GM23338 (cell line): ENCODE measurements around the gene SKP1. TPM values are rescaled to one million over a fixed set of nuclear protein-coding genes. Genes with fewer than 3 reads are reported as not detected.

ENCODE experiments used
- ATAC-seq: fragments of 200-7000 bp; cut with Tn5 transposase; 3 replicates; pipeline ENCODE4 v1.9.1; 2020
- DNase-seq: peaks from one replicate; pipeline ENCODE4 v3.0.0-alpha.2; 2015; ENCODE audit warnings: low spot score
- H2AFZ ChIP-seq: fragments of 200-600 bp; sonication (generic); 2 replicates; pipeline ENCODE4 v1.8.0; 2016; ENCODE audit warnings: antibody characterized with exemption, mild to moderate bottlenecking, moderate library complexity
- H3F3A ChIP-seq: fragments of 200-600 bp; sonication (generic); replicated peaks from 2 replicates; pipeline ENCODE4 v1.8.0; 2017; ENCODE audit warnings: antibody characterized with exemption, mixed run types, low read depth
- H3K27ac ChIP-seq: fragments of 200-600 bp; sonication (generic); 2 replicates; pipeline ENCODE4 v1.6.1; 2016; ENCODE audit warnings: low read depth
- H3K27me3 ChIP-seq: fragments of 200-600 bp; sonication (generic); 2 replicates; pipeline ENCODE4 v1.8.0; 2016; ENCODE audit warnings: mild to moderate bottlenecking, mixed run types, moderate library complexity; ENCODE audit not compliant: insufficient read depth
- H3K36me3 ChIP-seq: fragments of 200-600 bp; sonication (generic); 2 replicates; pipeline ENCODE4 v1.8.0; 2016; ENCODE audit warnings: mild to moderate bottlenecking; ENCODE audit not compliant: insufficient read depth
- H3K4me1 ChIP-seq: fragments of 200-600 bp; sonication (generic); 2 replicates; pipeline ENCODE4 v1.8.0; 2016; ENCODE audit warnings: mild to moderate bottlenecking, moderate library complexity; ENCODE audit not compliant: insufficient read depth
- H3K4me2 ChIP-seq: fragments of 200-600 bp; sonication (generic); 2 replicates; pipeline ENCODE4 v1.7.1; 2017; ENCODE audit warnings: mixed run types
- H3K4me3 ChIP-seq: fragments of 200-600 bp; sonication (generic); 2 replicates; pipeline ENCODE4 v1.6.1; 2016; ENCODE audit warnings: mixed run types
- H3K79me2 ChIP-seq: fragments of 200-600 bp; sonication (generic); replicated peaks from 2 replicates; pipeline ENCODE4 v1.8.0; 2017; ENCODE audit warnings: mild to moderate bottlenecking; ENCODE audit not compliant: insufficient read depth
- H3K9me2 ChIP-seq: fragments of 200-600 bp; sonication (generic); 2 replicates; pipeline ENCODE4 v1.8.0; 2017; ENCODE audit not compliant: insufficient read depth
- H4K20me1 ChIP-seq: fragments of 200-600 bp; sonication (generic); replicated peaks from 2 replicates; pipeline ENCODE4 v1.8.0; 2017; ENCODE audit warnings: mild to moderate bottlenecking; ENCODE audit not compliant: insufficient read depth
- H3K27ac Mint-ChIP-seq: 2 replicates; pipeline ENCODE4 v1.8.0; 2020; ENCODE audit warnings: inconsistent platforms, mild to moderate bottlenecking, moderate library complexity, mixed read lengths
- H3K27me3 Mint-ChIP-seq: 3 replicates; pipeline ENCODE4 v1.8.0; 2022; ENCODE audit warnings: low read depth, mild to moderate bottlenecking, moderate library complexity, mixed read lengths, inconsistent platforms; ENCODE audit not compliant: insufficient read depth, poor library complexity
- H3K36me3 Mint-ChIP-seq: 3 replicates; pipeline ENCODE4 v1.8.0; 2021; ENCODE audit warnings: low read depth, mild to moderate bottlenecking, inconsistent platforms, moderate library complexity, mixed read lengths
- H3K4me1 Mint-ChIP-seq: 3 replicates; pipeline ENCODE4 v1.8.0; 2020; ENCODE audit warnings: mild to moderate bottlenecking, inconsistent platforms, mixed read lengths
- H3K4me3 Mint-ChIP-seq: 3 replicates; pipeline ENCODE4 v1.8.0; 2021; ENCODE audit warnings: moderate library complexity, mild to moderate bottlenecking, inconsistent platforms, mixed read lengths
- H3K9me3 Mint-ChIP-seq: 3 replicates; pipeline ENCODE4 v1.8.0; 2020; ENCODE audit warnings: moderate library complexity, mild to moderate bottlenecking, inconsistent platforms, mixed read lengths
- ETS1 ChIP-seq: IDR thresholded peaks from 2 replicates; pipeline ENCODE4 v1.6.1; 2016; ENCODE audit warnings: antibody characterized with exemption
- EZH2 ChIP-seq: fragments of 200-600 bp; sonication (generic); IDR thresholded peaks from one replicate; pipeline ENCODE4 v1.8.0; 2017; ENCODE audit warnings: antibody characterized with exemption, mild to moderate bottlenecking, low read depth; ENCODE audit not compliant: unreplicated experiment
- EZH2phosphoT487 ChIP-seq: fragments of 200-600 bp; sonication (generic); IDR thresholded peaks from one replicate; pipeline ENCODE4 v1.8.1; 2018; ENCODE audit warnings: antibody characterized with exemption; ENCODE audit not compliant: unreplicated experiment
- JUNB ChIP-seq: IDR thresholded peaks from one replicate; pipeline ENCODE4 v1.6.1; 2016; ENCODE audit warnings: antibody characterized with exemption; ENCODE audit not compliant: unreplicated experiment
- NANOG ChIP-seq: IDR thresholded peaks from 2 replicates; pipeline ENCODE4 v1.6.1; 2016; ENCODE audit warnings: antibody characterized with exemption, borderline replicate concordance
- POLR2AphosphoS5 ChIP-seq: IDR thresholded peaks from 2 replicates; pipeline ENCODE4 v1.6.1; 2016; ENCODE audit warnings: antibody characterized with exemption, low read depth
- STAT1 ChIP-seq: IDR thresholded peaks from one replicate; pipeline ENCODE4 v1.6.1; 2016; ENCODE audit warnings: antibody characterized with exemption; ENCODE audit not compliant: unreplicated experiment
- ZNF114 ChIP-seq: fragments of 250-450 bp; sonication (Bioruptor Pico); IDR thresholded peaks from 2 replicates; pipeline ENCODE4 v1.5.0; 2020; ENCODE audit warnings: mild to moderate bottlenecking, moderate library complexity
- ZNF331 ChIP-seq: fragments of 250-450 bp; sonication (Bioruptor Pico); IDR thresholded peaks from 2 replicates; pipeline ENCODE4 v1.5.0; 2020; ENCODE audit warnings: low read depth, mild to moderate bottlenecking, moderate library complexity
- polyA plus RNA-seq: library from polyadenylated mRNA; unstranded; fragments of >200 nt; fragmentation: Nextera tagmentation; extraction: Ambion mirVana; gene quantifications from 2 replicates; pipeline ENCODE4 v1.2.1, GENCODE V29; 2016
- total RNA-seq: library from RNA; depleted of rRNA; stranded (reverse); fragments of >200 nt; shearing (Covaris generic); gene quantifications from 2 replicates; pipeline ENCODE4 v1.2.3, GENCODE V29; 2014
- TF ChIP-seq, protein P1 (sequence below): IDR thresholded peaks from one replicate; pipeline ENCODE4 v1.6.1; 2018; ENCODE audit warnings: antibody characterized with exemption; ENCODE audit not compliant: unreplicated experiment
- TF ChIP-seq, protein P2 (sequence below): fragments of 250-450 bp; sonication (Bioruptor Pico); IDR thresholded peaks from 2 replicates; pipeline ENCODE4 v1.5.0; 2020; ENCODE audit warnings: mild to moderate bottlenecking, moderate library complexity

Gene SKP1
- total and polyA plus RNA-seq, 2 experiments from 2014 or later: 244 to 440 TPM

GRCh38 chr5:134136771-134137170, 40.0 kb downstream of the SKP1 start (continued):
- TF ChIP-seq ZNF114 (no peak), EZH2 (no peak), STAT1 (no peak), EZH2phosphoT487 (no peak), NANOG (no peak), JUNB (no peak), POLR2AphosphoS5 (no peak), ETS1 (no peak), ZNF331 (CRISPR knock-in tag) (no peak)
- TF ChIP-seq, protein P1, sequence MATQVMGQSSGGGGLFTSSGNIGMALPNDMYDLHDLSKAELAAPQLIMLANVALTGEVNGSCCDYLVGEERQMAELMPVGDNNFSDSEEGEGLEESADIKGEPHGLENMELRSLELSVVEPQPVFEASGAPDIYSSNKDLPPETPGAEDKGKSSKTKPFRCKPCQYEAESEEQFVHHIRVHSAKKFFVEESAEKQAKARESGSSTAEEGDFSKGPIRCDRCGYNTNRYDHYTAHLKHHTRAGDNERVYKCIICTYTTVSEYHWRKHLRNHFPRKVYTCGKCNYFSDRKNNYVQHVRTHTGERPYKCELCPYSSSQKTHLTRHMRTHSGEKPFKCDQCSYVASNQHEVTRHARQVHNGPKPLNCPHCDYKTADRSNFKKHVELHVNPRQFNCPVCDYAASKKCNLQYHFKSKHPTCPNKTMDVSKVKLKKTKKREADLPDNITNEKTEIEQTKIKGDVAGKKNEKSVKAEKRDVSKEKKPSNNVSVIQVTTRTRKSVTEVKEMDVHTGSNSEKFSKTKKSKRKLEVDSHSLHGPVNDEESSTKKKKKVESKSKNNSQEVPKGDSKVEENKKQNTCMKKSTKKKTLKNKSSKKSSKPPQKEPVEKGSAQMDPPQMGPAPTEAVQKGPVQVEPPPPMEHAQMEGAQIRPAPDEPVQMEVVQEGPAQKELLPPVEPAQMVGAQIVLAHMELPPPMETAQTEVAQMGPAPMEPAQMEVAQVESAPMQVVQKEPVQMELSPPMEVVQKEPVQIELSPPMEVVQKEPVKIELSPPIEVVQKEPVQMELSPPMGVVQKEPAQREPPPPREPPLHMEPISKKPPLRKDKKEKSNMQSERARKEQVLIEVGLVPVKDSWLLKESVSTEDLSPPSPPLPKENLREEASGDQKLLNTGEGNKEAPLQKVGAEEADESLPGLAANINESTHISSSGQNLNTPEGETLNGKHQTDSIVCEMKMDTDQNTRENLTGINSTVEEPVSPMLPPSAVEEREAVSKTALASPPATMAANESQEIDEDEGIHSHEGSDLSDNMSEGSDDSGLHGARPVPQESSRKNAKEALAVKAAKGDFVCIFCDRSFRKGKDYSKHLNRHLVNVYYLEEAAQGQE: no peak

DNA sequence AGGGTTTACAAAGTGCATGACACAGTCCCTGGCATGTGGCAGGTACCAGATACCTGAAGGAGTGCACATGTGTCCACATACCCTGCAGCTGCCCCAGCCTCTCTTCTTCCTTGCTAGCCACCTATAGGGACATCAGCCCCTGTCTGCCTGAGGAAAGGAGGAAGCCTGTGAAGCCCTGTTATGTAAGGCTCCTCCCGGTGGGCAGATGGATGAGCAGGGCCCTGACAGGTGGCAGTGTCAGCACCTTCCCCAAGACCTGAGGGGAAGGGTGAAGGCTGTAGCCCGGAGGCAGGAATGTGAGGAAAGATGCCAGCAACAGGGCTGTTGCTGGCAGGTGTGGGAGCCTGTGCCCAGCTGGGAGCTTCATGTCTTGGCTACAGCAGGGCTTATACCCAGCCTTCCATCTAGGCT, 40.5 kb downstream of the SKP1 start:
- H3K27ac Mint-ChIP-seq: no peak overlapping the region
- Histone ChIP-seq H3K27ac (no peak overlapping the region), H3F3A (peaks cover 3% of the 10 kb centered on the region; the same call in 1 of the 2 replicates)
- no peak for TF ChIP-seq ZNF114
- no peak for TF ChIP-seq ETS1
- TF ChIP-seq, protein P2, sequence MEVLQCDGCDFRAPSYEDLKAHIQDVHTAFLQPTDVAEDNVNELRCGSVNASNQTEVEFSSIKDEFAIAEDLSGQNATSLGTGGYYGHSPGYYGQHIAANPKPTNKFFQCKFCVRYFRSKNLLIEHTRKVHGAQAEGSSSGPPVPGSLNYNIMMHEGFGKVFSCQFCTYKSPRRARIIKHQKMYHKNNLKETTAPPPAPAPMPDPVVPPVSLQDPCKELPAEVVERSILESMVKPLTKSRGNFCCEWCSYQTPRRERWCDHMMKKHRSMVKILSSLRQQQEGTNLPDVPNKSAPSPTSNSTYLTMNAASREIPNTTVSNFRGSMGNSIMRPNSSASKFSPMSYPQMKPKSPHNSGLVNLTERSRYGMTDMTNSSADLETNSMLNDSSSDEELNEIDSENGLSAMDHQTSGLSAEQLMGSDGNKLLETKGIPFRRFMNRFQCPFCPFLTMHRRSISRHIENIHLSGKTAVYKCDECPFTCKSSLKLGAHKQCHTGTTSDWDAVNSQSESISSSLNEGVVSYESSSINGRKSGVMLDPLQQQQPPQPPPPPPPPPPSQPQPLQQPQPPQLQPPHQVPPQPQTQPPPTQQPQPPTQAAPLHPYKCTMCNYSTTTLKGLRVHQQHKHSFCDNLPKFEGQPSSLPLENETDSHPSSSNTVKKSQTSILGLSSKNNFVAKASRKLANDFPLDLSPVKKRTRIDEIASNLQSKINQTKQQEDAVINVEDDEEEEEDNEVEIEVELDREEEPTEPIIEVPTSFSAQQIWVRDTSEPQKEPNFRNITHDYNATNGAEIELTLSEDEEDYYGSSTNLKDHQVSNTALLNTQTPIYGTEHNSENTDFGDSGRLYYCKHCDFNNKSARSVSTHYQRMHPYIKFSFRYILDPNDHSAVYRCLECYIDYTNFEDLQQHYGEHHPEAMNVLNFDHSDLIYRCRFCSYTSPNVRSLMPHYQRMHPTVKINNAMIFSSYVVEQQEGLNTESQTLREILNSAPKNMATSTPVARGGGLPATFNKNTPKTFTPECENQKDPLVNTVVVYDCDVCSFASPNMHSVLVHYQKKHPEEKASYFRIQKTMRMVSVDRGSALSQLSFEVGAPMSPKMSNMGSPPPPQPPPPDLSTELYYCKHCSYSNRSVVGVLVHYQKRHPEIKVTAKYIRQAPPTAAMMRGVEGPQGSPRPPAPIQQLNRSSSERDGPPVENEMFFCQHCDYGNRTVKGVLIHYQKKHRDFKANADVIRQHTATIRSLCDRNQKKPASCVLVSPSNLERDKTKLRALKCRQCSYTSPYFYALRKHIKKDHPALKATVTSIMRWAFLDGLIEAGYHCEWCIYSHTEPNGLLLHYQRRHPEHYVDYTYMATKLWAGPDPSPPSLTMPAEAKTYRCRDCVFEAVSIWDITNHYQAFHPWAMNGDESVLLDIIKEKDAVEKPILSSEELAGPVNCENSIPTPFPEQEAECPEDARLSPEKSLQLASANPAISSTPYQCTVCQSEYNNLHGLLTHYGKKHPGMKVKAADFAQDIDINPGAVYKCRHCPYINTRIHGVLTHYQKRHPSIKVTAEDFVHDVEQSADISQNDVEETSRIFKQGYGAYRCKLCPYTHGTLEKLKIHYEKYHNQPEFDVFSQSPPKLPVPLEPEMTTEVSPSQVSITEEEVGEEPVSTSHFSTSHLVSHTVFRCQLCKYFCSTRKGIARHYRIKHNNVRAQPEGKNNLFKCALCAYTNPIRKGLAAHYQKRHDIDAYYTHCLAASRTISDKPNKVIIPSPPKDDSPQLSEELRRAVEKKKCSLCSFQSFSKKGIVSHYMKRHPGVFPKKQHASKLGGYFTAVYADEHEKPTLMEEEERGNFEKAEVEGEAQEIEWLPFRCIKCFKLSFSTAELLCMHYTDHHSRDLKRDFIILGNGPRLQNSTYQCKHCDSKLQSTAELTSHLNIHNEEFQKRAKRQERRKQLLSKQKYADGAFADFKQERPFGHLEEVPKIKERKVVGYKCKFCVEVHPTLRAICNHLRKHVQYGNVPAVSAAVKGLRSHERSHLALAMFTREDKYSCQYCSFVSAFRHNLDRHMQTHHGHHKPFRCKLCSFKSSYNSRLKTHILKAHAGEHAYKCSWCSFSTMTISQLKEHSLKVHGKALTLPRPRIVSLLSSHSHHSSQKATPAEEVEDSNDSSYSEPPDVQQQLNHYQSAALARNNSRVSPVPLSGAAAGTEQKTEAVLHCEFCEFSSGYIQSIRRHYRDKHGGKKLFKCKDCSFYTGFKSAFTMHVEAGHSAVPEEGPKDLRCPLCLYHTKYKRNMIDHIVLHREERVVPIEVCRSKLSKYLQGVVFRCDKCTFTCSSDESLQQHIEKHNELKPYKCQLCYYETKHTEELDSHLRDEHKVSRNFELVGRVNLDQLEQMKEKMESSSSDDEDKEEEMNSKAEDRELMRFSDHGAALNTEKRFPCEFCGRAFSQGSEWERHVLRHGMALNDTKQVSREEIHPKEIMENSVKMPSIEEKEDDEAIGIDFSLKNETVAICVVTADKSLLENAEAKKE (CRISPR knock-in tag): no peak
- no peak for TF ChIP-seq JUNB
- no peak for TF ChIP-seq EZH2phosphoT487

More for the DNA sequence above, 40.5 kb downstream of the SKP1 start:
- Histone ChIP-seq H3K4me1 (peaks cover 22% of the 10 kb centered on the region; the same call in 1 of the 2 replicates), H3K9me2 (no peaks in the 10 kb centered on the region), H3K79me2 (no peaks in the 10 kb centered on the region; the same call in 1 of the 2 replicates), H3K4me2 (no peak overlapping the region), H3K27me3 (no peaks in the 10 kb centered on the region), H3K4me3 (no peak overlapping the region), H3K36me3 (no peaks in the 10 kb centered on the region), H4K20me1 (peaks cover 26% of the 10 kb centered on the region), H2AFZ (no peak overlapping the region)
- Mint-ChIP-seq H3K9me3 (no peaks in the 10 kb centered on the region), H3K27me3 (peaks cover 5% of the 10 kb centered on the region), H3K36me3 (peaks cover 6% of the 10 kb centered on the region; the same call in 1 of the 3 replicates), H3K4me3 (no peak overlapping the region), H3K4me1 (peaks cover 26% of the 10 kb centered on the region)
- no peak for DNase-seq
- no peak for ATAC-seq
